CD4-positive, alpha-beta T cell treated with Interleukin-17A for 4 hours (primary cell): Measurements from ENCODE around the gene PDE11A.
"Not testable (repeated sequence)": the region's sequence is repeated elsewhere in the genome, so short reads cannot be mapped to it uniquely, and the experiment has no call there.

Experiments used
- DNase-seq: peaks from one replicate; pipeline ENCODE4 v3.0.0-alpha.2; 2020; ENCODE audit warnings: mixed read lengths

PDE11A gene

GRCh38 chr2:178072383-178073301 lies at the start of gene PDE11A:
Gene PDE11A (minus strand): TSS chr2:178072777. CDS start chr2:178072437, 340 bp downstream.
- DNase-seq, result peak; percentile 17

- no peak for DNase-seq
Observed at GRCh38 chr2:178119179-178119922, 46.8 kb upstream of the PDE11A start.

GRCh38 chr2:178117725-178118124 lies 45.1 kb upstream of the PDE11A start:
- DNase-seq, result no peak

GRCh38 chr2:178115271-178115670 lies 42.7 kb upstream of the PDE11A start:
- no peak for DNase-seq

GRCh38 chr2:178114462-178114861 lies 41.9 kb upstream of the PDE11A start:
- no peak for DNase-seq

- DNase-seq, result peak; percentile 92
Observed at GRCh38 chr2:178112202-178113152, 39.9 kb upstream of the PDE11A start, which contains the start of gene RBM45. Gene RBM45 (plus strand): TSS chr2:178112437. CDS start chr2:178112547, 110 bp downstream.

- no peak for DNase-seq
Observed at GRCh38 chr2:178111743-178112142, 39.2 kb upstream of the PDE11A start.

- DNase-seq, result no peak
Observed at GRCh38 chr2:178110681-178111080, 38.1 kb upstream of the PDE11A start.

GRCh38 chr2:178109813-178110212 lies 37.2 kb upstream of the PDE11A start:
- DNase-seq, result no peak

- DNase-seq, result no peak
Observed at GRCh38 chr2:178108176-178108575, 35.6 kb upstream of the PDE11A start.

GRCh38 chr2:178106053-178106452 lies 33.5 kb upstream of the PDE11A start:
- no peak for DNase-seq

- DNase-seq, result no peak
Observed at GRCh38 chr2:178105566-178105965, 33.0 kb upstream of the PDE11A start.

- DNase-seq, result no peak
Observed at GRCh38 chr2:178101321-178102079, 28.9 kb upstream of the PDE11A start.

- DNase-seq, result no peak
Observed at GRCh38 chr2:178093471-178093870, 20.9 kb upstream of the PDE11A start.

- no peak for DNase-seq
Observed at GRCh38 chr2:178088774-178089270, 16.2 kb upstream of the PDE11A start.

- no peak for DNase-seq
Observed at GRCh38 chr2:178084273-178084672, 11.7 kb upstream of the PDE11A start.

GRCh38 chr2:178082408-178083045 lies 9.9 kb upstream of the PDE11A start:
- DNase-seq, result no peak

- not testable (repeated sequence) for DNase-seq
Observed at GRCh38 chr2:178079279-178079678, 6.7 kb upstream of the PDE11A start.

- no peak for DNase-seq
Observed at GRCh38 chr2:178076130-178076529, 3.6 kb upstream of the PDE11A start.

- DNase-seq, result no peak
Observed at GRCh38 chr2:178075006-178075326, 2.4 kb upstream of the PDE11A start.
